NCI-H2081 (cell line): ENCODE measurements around the gene TRPM1.

Experiments used
- DNase-seq, 2 experiments: peaks; one replicate each; lab custom pipeline; 2025; lab: John Stamatoyannopoulos, UW

TRPM1 gene

DNA sequence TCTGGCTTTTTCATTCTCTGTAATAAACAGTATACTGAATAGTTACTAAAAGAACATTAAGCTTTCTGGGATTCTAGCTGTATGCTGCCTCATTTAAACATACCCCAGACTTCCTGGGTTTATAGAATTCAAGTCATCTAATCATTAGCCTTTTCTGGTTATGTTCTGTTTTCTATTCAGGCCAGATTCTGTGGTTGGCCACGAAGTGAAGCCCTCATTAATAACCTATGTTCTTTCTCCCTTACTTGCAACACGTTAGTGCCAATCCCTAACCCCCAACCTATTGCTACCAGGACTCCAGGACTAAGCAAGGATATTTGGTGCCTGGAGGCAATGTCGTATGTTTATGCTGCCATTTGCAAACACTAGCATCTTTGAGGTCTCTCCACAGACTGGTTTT, 81.5 kb downstream of the TRPM1 start:
- DNase-seq, result no peak

DNA sequence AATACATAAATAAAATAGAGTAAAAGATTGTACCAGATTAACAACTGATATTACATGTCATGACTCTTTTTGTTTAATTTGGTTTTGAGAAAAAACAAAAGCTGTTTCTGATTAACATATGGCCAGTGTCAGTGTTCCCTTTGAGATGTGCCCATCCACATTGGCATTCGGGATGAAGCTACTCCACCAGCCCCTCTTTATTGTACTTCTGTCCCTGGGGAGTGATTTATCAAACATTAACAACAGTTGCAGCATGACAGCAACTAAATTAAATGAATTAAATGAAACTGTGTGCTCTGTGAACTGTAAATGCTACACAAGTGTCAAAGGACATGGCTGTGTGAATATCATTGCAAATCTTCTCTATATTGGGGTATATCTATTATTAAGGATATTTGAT, 84.2 kb downstream of the TRPM1 start:
- no peak for DNase-seq

DNA sequence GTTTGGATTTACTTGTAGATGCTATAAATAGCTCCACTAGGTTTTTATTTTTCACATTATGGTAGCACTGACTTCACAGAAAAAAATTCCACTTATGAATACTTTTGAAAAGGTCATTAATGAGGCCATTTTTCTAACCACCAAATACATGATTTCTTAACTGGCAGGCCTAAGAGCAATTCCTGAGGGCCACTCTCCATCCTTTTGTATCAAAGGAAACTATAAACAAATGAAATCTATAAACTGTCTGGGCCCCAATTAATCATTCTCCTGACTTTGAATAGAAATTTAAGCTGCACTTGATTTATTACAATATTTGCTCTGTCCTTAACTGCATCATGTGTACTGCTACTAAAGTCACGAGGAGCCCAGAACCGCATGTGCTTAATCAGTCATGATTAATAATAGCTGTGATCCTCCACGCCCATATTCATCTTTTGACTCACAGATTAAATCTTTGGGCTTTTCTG, 85.0 kb downstream of the TRPM1 start:
- no peak for DNase-seq

DNA sequence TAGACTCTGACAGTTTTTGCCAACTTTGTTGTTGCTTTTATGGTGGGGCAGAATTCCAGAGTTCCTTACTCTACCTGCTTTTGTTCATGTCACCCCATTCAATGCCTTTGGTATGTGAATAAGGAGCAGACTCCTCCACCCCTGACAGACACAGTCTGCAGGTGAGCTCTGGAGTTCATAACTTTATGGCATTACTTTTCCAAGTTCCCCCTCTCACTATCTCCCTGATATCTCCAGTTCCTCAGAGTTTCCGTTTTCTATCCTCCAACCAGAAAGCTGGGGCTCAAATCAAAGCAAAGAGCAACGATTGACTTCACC, 87.0 kb downstream of the TRPM1 start:
- DNase-seq, result no peak

DNA sequence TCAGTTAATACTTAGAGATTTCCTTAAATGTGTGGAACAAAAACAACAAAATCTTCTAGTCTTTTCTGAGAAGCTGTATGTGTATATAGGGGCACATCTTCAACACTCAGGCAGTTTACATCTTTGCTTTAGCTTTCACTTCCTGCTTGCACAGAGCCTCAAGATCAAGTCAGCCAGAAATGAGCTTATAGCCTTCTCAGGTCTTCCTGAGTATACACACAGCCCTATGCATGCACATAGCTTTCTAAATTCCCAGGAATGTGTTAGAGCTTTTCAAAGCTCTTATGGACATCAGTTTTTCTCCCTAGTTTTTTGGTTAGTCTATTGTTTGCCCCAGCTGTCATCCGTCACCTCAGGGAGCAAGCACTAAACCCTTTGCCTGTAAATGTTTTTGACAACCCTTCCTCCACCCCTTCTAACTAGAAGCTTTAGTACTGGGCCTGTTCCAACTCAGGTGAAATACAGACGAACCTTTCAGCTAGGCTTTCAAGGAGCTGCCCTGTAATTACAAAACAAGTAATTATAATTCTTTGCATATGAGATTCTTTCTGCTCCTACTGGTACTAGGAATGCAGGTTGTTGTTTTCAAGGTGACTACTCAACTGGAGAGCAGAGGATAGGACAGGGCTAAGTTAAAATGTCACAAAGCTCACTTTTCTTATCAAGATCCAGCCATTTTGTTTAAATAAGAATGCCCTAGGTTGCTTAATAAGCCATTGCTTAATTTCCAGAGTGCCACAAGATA, 87.5 kb downstream of the TRPM1 start:
- no peak for DNase-seq

DNA sequence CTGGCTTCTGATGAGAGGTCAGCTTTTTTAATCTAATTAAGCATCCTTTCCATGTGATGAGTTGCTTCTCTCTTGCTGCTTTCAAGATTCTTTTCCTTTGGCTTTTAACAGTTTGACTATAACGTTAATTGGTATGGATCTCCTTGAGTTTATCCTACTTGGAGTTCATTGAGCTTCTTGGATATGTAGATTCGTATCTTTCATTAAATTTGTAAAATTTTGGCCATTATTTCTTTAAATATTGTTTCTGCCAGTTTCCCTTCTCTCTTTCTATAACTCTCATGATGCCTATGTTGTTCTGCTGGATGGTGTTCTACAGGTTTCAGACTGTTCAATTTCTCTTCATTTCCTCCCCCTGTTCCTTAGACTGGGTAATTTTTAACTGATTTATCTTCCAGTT, 89.1 kb downstream of the TRPM1 start:
- no peak for DNase-seq

DNA sequence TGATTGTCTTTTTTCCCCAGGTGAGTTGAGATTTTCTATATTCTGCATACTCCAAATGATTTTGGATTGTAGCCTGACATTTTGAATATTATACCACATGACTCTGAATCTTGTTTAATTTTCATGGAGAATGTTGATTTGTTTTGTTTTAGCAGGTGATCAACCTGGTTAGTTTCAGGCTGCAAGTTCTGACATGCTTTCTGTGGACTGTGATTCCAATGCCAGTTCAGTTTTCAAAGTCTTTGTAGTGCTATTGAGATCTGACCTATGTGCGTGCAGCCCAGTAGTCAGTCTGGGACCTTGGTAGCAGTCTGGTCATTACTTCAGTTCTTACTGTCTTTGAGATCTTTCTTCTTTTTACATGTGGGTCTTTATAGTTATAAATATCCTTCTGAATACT, 91.5 kb downstream of the TRPM1 start:
- no peak for DNase-seq

DNA sequence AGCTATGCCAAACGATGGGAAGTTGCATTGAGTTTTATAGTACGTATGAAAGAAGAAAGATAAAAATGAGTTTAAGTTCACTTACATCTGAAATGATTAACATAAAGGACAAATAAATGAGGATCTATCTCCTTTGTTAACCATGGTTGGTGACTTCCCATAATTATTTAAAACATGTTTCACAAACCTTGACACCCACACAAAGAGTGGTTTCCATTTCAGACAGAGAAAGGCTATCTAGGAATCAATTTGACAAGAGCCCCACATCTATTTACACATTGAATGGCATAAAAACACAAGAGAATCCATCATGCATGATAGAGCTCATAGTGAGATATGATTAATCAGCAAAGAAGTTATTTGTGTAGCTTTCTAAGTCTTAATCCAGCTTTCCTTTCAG, 95.9 kb downstream of the TRPM1 start:
- DNase-seq, result no peak

DNA sequence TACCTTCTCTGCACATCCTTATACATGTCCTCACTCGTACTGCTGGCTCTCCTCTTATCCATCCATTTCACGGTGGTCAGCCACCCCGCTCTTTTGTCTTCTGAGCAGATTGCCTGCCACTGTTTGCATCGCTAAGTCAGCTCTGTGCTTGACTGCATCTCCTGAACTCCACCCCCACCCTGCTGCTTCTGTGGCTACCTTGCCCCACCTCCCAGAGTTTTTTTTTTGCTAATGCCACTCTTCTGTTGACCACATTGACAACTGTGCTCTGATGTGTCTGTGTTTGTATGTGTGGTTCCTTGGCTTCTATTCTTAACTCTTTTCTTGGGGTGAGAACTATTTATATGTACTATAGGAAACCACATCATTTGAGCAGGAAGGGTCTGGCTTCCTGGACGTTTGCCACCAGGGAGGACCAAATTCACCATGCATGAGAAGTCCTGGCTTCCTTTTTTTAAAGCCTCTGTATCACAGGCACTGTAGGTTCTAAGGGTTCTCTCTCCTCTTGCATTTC, 97.2 kb downstream of the TRPM1 start:
- DNase-seq, result no peak

DNA sequence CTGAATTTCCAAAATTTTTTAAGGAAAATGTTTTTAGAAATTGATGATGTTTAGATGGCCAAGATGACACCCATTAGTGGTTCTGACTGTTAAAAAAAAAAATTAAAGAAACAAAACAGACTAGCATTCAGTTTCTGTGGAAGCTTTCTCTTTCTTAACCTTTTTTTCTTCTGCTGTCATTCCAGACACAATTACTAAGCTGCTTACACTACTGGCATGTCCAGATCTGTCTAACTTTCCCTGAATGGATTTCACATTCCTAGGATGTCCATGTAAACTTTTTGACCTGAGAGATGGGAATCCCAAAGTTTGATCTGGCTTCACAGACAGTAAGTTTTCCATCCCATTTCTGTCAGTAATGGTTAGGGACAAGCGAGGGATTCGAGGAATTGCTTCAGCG, 99.8 kb downstream of the TRPM1 start:
- DNase-seq, result no peak

DNA sequence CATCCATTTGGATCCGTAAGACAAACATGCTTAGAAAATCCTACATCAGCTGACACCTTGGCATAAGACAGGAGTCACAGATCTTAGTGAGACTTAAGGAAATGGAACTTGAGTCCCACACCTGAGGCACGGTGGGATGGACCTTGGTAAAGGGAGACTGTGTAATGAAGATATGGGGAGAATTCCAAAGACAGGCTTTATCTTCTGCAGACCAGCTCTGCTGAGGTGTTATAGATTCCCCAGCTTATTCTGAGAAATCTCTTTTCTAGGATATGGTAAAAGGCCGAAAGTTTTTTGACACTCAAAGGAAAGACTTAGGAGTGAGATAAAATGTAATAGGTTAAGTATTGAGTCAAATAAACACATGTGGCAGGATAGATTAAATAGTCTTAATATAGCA, 101.8 kb downstream of the TRPM1 start:
- no peak for DNase-seq

DNA sequence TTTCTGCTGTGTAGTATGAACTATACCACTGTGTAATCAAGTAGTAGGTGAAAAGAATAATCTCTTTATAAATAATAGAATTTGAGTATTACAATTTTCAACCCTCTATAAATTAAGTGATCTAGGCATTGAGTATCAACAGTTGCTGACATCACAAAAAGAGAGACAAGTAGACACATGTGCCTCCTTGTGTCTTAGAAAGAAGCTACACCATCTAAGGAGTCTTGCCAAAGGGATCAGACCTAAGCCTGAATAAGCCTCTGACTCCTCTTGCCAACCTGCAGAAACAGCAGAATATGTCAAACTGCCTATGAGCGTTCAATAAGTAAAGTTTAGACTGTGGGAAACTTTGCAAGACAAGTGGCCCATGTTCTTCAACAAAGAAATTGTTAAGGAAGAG, 104.3 kb downstream of the TRPM1 start:
- no peak for DNase-seq

DNA sequence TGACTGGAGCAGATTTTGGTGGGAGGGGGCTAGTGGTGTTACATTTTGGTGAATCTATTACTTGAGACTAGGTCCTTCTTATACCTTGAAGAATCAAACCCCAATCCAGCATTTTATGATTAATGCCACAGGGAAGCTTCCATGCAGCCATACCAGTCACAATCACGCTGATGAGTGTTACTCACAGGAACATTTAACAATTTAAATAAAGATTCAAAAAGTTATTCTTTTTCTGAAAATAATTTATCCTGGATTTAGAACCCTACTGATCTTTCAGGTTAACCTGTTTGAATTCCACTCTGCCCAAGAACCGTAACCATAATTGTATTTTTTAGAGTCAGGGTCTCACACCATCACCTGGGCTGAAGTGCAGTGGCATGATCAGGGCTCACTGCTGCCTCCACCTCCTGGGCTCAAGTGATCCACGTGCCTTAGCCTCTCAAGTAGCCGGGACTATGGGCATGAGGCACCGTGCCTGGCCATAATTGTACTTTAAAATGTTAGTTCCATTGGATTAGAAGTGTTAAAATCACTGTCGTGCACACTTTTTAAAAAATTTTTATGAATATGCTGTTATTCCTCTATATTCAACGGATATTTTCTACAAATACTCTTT, 109.2 kb downstream of the TRPM1 start:
- no peak for DNase-seq

DNA sequence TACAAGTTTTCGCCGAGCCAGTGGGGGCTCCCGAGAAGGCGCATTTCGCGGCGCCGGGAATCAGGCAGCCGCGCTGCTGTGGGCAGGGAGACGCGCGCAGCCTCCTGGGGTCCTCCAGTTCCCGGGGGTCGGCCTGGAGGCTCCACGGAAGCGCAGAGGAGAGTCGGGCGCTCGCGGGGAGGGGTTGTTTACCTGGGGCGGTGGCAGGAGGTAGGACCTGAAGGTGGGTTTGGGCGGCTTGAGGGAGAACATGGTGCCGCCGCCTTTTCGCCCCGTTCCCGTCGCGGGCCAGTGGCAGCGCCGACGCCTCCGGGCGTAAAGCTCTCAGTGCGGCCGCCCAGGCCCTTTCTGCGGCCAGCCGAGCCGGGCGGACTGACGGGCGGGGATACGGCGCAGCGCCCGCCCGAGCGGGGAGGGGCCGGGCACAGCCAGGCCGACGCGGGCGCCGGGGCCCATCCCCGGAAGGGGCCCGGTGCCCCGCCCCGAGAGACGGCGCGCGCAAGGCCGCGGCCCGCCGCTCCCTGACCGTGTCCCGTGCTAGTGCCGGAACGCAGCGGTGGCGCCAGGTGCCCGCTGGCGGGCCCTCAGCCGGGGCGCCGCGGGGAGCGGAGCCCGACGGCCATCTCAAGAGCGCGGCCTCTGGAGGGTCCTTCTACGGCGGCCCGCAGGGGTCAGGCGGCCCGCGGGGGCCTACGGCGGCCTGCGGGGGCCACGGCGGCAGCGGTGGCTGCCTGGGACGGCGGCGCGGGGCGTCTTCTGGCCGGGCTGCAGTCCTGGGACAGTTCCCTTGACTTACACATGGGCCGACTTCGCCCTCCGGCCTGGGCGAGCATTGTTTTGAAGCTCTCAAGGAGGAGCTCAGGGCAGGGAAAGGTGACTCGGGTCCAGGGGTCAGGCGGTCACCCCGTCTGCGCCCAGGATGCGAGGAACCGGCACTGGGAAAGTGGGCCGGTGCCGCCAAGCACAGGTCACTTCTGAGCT, 110.0 kb downstream of the TRPM1 start, which contains the start of gene MTMR10:
Gene MTMR10, minus strand, starts transcription at position 374 of the 981 bp plus-strand sequence. Its CDS starts 122 bp downstream, at position 252.
- peak; percentile 62 to 79 for DNase-seq

DNA sequence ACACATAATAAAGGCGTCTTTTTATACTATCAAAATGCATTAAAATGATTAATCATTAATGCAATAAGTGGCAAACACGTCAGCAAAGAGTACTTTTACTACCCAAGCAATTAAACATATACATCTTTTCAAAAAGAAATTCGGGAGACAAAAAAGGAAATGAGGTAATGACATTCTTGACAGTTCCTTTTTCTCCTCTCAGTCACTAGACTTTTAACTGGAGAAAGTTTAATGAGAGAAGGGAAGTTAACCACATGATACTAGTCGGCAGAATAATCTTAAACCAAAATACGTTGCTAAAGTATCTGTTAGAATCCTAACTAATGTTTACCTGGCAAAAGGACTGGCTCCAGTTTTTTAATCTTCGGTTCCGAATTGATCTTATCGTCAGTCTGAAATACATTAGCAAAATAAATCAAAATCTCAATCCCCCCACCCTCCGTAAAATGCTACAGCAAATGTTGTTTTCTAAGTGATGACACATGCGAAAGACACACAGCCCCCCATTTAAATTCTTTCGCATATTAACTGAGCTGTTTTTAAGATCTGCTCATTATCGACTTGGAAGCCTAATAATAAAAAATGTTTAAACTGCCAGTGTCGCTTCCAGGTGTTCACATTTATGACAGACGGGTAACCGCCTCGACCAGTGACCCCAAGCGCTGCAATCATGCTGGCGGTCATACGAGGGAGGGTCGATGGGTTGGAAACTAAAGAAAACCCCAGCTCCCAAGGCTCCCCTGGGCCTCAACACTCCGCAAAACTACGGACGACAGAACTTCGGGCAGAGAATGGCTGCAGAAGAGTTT, 110.9 kb downstream of the TRPM1 start:
- no peak for DNase-seq

DNA sequence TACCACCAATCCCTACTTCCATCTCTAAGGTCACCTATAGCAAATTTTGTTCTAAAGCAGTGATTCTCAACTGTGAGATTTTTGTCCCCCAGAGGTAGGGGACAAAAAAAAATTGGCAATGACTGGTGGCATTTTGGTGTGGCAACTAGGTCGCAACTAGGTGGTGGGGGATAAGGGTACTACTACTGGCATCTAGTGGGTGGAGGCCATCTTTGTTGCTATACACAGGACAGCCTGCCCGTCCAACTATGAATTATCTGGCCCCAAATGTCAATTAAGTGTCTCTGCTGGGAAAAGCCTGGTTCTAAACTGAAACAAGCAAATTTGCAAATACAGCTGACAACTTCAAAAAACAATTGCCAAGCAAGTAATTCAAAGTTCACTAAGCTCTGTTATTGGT, 111.5 kb downstream of the TRPM1 start:
- DNase-seq, result no peak

DNA sequence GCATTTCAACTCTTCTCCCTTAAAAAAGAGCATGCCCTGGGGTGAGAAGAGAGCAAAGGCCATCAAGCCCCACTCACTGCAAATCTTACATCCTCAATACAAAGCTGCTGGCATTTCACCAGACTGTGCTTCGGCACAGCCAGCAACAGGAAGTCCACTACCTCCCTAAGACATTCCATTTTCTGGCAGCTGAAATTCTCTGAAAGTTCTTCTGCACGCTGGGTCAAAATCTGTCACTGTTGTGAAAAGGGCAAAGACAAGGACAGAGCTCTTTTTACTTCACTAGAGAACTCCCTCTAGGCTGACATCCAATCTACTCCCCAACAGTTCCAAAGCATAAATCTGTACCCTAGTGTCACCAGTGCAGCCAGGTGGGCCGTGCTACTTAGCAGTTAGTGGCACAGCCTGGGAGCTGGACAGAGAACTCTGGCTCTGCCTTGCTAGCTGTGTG, 116.4 kb downstream of the TRPM1 start:
- no peak for DNase-seq

DNA sequence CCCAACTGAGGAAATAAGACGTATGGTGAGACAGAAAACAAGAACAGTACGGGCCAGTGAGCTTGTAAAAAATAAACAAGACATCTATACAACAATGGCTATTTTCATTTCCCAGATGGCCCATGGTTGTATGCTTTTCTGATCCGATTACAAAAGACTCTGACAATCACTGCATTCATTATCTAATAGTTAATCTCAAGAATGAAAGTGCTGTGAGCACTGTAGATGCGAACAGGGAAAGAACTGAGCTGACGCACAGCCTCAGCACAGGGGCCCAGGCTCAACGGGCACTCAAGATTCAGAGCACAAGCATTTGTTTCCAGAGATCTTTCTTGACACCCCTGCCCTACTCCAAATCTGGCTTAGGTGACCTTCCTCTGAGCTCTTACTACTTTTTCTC, 117.0 kb downstream of the TRPM1 start:
- DNase-seq, result peak in 1 of 2 experiments; percentile 14

DNA sequence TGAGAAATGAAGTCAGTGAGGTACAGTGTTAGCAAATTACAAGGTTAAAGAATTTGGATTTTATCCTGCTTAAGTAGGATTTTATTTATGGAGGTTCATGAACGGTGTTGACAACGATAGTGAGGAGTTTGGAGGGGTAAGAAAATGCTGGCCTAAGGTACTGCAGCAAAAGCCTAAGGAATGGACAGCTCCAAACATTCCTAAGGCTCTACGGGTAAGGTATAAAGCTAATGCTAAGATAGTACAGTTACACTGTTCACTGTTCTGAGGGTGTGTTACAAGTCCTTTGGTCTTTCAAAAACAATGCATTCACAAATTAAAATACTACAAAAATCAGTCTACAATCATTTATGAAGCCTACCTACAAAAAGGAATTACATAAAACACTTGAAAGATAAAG, 117.4 kb downstream of the TRPM1 start:
- DNase-seq, result no peak

DNA sequence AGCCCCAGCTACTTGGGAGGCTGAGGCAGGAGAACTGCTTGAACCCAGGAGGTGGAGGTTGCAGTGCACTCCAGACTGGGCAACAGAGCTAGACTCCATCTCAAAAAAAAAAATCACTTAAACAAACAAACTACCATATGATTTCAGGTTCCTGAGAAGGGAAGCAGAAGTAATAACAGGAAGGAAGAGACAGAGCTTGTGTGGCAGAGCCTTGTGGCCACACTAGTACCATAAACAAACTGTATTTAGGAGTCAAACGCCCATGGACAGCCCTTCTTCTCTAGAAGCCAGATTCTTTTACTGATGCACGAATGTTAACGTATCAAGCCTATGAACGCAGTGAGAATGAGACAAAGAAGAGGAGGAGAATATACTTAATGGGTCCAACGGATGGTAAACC, 122.1 kb downstream of the TRPM1 start:
- no peak for DNase-seq

DNA sequence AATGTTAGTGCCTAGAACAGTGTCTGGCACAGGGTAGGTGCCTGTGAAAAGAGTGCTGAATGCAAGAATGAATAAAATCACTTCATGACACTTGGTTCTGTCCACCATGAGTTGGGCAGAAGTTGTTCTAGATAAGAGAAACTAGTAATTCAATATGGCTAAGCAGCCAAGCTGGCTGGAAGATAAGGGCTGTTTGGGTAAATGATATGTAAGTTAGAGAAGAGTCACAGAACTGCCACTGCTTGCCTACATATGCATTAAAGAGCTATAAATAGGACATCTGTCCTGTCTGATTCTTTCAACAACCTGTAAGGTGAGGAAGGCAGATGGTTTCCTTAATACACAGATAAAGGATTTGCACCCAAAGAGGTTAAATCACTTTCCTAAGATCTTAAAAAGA, 123.2 kb downstream of the TRPM1 start:
- DNase-seq, result no peak

DNA sequence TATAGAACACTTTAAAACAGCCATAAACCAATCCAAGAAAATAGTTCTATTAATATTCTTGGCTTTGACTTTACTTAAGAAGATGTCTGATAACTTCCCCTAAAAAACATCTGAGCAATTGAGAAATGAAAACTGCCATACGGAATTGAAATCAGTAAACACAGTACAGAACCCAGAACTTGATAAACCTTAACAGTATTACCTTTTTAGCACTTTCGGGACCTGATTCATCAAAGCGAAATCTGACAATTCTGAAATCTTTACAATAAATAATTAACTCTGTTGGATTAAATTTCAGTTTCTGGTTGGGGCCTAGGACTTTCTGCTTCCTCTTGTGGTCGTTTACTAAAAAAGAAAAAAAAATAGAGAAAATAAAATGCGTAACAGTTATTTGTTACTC, 127.4 kb downstream of the TRPM1 start:
- DNase-seq, result no peak
